Stimulated activated CD8-positive, alpha-beta memory T cell treated with anti-CD3 and anti-CD28 coated beads, Interleukin-4, amount 100 ng/mL, for 24 hours (primary cell): ENCODE results near the gene TACR1.
"Not testable (repeated sequence)": the region's sequence is repeated elsewhere in the genome, so short reads cannot be mapped to it uniquely, and the experiment has no call there.

Experiments
- DNase-seq: peaks from one replicate; pipeline ENCODE4 v3.0.0-alpha.2; 2020; ENCODE audit warnings: low read depth

TACR1 gene

DNA sequence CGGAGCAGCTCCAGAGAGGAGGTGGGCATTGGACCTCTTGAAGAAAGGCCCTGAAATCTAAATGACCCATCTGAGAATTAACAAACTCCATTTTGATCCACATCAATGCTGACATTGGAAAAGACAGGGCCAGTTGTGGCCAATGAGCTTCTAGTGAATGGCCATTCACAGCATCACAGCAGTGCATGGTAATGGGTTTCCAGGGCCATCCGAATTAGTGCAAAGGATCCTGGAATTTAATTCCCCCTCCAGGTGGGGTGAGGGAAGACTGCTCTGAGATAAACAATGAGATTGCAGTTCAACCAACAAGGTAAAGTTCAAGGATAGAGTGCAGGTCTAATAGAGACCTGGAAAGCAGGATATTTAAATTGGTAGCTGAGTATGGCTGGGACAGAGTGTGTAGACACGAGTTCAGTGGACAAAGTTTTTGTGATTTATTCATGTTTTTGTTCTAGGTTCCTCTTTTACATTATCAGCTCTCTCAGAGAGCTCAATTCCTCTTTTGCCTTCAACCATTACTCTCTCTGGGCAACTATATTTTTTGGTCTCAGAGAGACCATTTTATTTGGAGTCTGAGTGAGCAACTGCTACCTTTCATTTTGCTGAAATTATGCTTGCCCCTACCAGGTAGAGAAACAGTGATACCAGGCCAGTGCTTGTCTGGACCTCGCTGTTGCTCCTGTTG is 5.0 kb downstream of the TACR1 start:
- no peak for DNase-seq

DNA sequence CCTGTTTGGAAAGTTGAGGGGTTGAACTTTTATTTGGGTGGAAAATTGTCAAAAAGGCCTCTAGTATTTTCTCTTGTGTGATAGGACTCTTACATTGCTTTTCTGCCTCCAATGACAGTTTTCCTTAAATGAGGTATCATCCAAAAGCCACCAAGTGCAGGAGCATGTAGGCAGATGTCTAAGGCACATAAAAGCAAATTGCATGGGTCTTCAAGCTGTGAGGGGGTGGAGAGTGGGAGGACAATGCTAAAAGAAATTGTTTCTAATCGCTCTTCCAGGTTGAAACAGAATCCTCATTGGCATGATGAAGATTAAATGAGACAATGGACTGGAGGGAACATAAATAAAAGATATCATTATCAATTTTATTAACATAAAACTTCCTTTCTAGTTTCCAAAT is 6.8 kb downstream of the TACR1 start:
- DNase-seq = no peak

DNA sequence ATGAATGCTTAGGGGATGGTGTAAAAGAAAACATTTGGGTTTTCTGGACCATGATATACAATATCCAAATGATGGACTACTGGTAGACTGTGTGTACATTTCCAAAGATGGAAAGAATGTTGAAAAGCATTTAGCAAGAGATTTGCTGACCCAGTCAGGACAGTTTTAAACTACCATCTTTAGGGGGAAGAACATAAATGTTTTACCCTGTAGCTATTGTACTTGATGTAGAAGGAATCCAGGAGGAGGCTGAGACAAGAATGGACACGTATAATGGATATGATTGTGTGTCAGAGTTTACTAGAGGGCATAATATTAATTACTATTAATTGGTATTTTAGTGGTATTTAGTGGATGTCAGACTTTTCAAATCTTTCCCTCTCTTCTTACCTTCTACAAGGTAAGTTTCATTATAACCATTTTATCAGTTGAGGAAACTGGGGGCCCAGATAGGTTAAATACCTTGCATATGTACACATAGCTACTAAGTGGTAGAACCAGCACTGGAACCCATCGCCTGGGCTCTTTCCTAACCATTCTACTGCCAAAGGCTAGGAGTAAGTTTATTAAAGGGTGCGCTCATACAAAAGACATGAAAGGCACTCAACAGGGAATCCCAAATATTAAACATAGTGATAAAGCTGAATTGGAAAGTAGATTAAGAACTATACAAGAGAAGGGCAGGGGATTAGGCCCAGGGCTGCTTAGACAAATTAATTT is 8.9 kb downstream of the TACR1 start:
- DNase-seq = no peak

DNA sequence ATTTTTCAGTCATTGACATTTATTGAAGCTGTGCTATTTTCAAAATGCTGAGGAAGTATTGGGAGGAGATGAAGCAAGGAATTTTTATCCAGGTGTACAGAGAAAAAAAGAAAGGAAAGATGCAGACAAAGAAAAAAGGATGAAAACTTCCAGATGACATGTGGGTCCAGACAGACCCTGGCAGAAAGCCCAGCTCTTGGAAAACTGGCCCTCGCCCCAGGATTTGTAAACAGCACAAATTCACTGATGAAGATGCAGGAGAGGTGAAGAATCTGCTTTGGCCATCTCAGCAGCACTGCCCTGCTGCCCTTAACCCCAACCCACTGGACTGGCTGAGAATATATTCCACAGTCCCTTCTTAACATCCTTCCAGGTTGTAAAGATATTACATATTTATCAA is 12.5 kb downstream of the TACR1 start:
- DNase-seq = no peak

DNA sequence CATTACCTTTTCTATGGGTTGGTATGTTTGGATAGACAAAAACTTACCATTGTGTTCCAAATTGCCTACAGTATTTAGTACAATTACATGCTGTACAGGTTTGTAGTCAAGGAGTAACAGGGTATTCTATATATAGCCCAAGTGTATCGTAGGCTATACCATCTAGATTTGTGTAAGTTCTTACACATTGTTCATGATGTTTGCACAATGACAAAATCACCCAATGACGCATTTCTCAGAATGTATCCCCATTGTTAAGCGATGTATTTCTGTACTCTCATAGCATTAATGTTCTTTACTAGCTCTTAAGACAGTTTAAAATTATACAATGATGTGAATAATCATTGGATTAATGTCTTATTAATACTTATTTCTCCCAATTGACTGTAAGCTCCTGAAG is 16.7 kb downstream of the TACR1 start:
- DNase-seq = no peak

DNA sequence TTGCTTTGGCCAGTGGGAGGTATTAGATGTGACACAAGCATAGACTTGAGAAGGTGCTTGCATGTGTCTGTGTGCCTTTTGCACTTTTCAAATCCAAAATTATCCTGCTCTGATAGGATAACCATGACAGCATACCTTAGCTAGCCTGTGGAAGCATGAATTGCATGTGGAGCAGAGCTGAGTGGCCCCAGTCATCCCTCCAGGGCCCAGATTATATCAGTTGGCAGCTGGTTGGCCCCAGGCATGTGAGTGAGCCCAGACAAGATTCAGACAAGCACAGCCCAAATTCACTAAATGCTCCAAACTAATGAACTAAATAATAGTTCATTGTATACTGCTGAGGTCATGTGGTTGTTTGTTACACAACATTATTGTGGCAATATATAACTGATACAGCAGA is 18.8 kb downstream of the TACR1 start:
- DNase-seq = no peak

DNA sequence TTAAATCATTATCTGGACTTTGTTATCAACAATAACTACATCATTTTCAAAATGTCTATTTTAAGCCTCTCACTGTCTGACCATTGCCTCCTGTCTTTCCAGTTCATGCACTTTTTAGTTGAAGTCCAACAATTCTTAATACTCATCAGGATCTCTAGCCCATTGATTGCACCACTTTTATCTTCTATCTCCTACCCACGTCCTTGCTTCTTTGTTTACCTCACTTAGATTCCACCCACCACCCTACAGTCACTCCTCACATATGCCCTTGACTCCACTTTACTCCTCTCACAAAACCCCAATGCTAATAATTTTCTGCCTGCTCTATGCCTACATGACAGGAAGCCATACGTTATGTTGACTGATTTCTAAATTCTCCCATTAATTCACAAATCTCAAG is 21.9 kb downstream of the TACR1 start:
- DNase-seq = no peak

DNA sequence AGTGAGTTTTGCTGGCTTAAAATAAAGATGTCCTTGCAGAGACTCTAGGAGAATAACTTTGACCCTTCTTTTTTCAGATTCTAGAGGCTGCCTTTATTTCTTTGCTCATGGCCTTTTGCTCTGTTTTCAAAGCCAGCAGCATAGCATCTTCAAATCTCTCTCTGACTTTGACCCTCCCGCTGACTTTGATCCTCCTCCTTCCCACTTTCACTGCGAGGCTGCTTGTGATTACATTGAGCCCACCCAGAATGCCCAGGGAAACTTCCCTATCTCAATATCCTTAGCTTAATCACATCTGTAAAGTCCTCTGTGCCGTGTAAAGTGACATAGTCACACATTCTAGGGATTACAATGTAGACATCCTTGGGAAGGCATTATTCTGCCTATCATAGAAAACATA is 23.9 kb downstream of the TACR1 start:
- no peak for DNase-seq

DNA sequence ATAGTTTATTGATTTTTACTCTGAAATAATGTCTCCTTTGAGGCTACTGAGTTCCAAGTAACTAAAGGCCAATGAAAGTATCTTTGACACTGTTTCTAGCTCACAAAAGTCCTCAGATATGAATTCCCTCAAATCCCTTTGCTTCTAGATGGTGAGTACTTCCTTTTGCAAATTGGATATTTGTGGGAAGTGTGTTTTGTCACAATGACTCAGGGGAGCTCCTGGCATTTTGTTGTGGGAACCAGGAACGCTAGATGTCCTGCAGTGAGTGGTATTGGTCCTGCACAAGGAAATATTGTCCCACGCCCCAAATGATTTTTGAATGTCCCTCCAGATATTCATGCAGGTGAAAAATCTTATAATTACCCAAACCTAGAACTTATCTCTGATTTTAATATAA is 24.3 kb downstream of the TACR1 start:
- DNase-seq = no peak

DNA sequence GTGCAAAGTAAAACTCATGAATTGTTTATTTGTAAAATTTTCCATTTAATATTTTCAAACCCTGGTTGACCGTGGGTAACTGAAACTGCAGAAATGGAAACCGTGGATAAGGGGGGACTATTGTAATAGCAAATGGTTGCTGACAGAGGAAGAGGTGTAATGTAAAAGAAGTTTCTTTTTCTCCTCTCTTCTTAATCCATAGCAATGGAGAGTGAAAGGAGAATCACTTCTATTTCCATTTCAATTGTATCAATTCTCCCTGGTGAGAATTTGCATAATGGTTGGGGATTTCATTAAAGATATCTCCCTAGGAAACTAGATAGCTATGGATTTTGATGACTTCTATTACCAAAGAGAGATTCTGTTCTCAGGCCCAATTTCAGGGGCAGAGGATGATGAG is 24.8 kb downstream of the TACR1 start:
- no peak for DNase-seq

DNA sequence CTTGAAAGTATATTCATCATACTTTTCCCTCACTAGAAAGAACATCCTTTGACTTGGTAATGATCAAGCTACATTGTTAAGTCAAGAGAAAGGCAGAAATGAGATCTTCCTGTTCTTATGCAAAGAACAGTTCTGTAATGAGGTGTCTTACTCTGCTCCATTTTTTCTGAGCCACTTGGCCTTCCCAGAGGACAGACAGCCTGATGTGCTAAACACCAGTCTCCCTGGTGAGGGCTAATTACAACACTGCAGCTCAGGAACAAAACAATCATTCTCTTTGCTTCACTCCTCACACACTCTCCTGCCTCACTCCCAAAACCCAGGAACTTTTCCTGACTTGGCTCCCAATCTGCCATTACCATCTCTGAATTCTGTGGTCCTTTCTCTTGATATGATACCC is 25.6 kb downstream of the TACR1 start:
- no peak for DNase-seq

DNA sequence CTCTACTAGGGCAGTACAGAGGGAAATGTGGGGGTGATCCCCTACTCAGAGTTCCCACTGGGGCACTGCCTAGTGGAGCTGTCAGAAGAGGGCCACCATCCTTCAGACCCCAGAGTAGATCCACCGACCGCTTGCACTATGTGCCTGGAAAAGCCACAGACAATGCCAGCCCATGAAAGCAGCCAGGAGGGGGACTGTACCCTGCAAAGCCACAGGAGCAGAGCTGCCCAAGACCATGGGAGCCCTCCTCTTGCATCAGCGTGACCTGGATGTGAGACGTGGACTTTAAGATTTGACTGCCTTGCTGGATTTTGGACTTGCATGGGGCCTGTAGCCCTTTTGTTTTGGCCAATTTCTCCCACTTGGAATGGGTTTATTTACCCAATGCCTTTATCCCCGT is 27.9 kb downstream of the TACR1 start:
- not testable (repeated sequence) for DNase-seq

DNA sequence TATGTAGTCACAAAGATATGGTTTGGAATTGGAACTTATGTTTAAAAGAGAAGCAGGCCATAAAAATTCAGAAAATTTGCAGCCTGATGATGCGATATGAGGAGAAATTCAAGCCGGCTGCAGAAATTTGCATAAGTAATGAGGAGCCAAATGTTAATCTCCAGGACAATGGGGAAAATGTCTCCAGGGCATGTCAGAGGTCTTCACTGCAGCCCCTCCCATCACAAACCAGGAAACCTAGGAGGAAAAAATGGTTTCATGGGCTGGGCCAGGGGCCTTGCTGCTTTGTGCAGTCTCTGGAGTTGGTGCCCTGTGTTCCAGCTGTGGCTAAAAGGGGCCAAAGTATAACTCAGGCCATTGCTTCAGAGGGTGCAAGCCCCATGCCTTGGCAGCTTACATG is 28.4 kb downstream of the TACR1 start:
- DNase-seq = no peak

DNA sequence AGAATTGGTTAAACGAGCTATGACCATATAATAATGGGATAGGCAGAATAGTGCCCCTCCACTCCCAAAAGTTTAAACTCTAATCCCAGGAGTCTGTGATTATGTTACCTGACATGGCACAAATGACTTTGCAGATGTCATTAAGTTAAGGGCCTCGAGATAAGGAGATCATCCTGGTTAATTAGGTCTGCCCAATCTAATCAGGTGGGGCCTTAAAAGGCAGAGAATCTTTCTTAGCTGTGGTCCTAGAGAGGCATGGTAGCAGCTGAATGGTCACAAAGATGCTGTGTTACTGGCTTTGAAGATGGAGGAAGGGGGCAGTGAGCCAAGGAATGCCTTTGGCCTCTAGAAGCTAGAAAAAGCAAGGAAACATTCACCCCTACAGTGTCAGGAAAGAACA is 31.1 kb downstream of the TACR1 start:
- no peak for DNase-seq

DNA sequence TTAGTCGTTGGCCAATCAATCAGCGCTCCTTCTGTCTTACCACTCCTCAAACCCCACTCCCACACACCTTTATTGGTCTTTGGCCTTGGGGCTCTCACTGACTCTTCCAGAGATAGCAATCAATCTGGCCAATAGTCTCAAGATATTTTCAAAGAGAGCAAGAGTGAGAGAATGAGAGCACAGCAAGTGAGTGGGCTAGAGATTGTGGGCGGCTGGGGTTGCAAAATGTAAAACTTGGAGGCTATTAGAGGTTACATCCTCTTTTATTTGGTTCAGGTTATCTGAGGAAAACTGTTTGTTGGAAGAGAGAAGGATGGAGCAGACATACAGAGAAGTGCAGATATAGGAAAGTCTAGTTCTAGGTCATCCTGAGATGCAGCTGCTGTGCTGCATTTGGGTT is 32.8 kb downstream of the TACR1 start:
- DNase-seq = no peak

DNA sequence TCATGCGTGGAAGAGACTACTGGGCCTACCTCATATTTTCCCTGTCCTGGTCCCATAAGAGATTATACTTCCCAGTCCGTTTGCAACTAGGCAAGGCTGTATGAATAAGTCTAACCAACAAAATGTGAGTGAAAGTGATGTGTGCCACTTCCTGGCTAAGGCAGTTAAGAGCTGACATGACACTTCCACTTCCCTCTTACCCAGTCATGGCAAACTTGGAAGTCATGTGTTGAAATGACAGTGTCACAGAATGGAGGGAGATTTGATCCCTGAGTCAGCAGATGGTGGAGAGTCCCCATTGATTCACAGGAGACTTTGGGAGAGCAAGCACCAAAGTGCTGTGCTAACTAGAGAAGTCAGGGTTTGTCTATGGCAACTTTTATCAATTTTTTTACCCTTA is 36.4 kb downstream of the TACR1 start:
- DNase-seq = no peak

DNA sequence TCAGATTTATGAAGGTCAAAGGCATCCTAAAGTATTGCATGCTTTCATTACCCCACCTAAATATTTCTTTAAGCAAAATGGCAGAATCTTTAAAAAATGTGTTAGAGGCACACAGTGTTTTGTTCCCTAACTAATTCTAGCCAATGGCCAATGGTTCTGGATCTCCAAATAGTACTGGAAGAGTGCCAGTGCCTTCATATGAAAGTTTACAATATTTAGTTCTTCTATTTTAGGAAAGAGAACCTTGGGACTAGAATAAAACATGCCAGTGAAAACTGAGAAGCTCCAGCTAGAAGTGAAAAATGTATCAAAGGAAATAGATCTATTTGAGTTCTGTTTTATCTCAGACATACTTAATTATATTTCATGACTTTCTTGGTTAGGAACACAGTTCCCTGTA is 37.1 kb downstream of the TACR1 start:
- DNase-seq = no peak

DNA sequence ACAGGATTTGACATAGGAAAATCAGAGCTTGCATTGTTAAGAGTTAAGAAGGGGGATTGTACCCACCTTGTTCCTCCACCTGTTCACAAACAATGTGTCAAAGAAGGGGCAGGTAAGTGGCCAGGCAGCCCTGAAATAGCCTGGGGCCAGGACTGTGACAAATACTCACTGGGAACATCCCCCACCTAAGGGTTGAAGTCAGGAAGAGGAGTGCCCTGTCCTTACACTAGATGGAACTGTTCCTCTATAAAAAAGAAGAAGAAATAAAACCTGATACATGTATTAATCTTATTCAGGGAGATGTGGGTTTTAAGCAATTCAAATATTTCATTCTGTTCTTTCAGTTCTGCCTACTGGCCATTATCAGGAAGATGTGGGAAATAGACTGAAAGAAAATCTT is 41.9 kb downstream of the TACR1 start:
- DNase-seq = no peak

DNA sequence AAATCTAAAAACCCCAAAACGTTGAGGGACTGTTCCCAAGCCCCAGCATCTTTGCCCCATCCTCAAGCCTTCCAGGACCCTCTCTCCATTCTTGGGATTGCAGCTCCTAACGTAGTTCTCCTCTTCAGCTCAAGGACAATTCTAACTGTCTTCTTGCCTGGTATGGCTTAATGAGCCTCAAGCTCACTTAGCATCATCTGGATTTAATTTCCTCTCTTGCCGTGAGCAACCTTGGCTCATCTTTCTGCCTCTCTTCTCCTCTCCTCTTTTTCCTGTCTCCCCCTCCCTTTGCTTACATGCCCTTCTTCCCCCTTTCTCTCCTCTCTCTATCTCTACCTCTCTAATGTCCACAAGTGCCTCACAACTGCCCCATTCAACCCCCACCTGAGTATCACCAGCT is 44.2 kb downstream of the TACR1 start:
- DNase-seq = no peak

DNA sequence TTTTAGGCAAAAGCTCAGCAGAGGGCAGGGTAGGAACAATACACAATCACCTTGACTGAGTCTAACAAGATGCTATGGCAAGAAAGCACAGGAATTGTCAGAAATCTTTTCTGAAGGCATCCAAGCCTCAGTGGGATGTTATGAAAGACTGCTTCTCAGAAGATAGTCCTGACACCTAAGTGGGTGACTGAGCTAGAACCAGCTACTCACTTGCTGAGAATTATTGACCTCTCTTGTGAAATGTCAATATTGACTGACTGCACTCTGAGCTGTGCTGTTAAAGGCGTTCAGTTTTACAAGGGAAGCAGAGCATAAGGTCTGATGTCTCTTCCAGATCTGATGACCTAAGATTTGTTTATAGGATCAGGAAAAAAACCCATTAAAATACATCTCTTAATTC is 46.1 kb downstream of the TACR1 start:
- DNase-seq = no peak

DNA sequence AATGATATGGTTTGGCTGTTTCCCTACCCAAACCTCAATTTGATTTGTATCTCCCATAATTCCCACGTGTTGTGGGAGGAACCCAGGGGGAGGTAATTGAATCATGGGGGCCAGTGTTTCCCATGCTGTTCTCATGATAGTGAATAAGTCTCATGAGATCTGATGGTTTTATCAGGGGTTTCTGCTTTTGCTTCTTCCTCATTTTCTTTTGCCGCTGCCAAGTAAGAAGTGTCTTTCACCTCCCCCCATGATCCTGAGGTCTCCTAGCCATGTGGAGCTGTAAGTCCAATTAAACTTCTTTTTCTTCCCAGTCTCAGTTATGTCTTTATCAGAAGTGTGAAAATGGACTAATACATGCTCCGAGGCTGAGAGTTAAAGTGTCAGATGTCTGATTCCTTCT is 47.1 kb downstream of the TACR1 start:
- DNase-seq = not testable (repeated sequence)

DNA sequence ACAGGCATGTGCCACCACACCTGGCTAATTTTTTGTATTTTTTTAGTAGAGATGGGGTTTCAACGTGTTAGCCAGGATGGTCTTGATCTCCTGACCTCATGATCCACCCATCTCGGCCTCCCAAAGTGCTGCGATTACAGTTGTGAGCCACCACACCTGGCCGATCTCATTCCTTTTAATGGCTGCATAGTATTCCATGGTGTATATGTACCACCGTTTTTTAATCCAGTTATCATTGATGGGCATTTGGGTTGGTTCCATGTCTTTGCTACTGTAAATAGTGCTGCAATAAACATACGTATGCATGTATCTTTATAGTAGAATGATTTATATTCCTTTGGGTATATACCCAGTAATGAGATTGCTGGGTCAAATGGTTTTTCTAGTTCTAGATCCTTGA is 51.4 kb downstream of the TACR1 start:
- not testable (repeated sequence) for DNase-seq

DNA sequence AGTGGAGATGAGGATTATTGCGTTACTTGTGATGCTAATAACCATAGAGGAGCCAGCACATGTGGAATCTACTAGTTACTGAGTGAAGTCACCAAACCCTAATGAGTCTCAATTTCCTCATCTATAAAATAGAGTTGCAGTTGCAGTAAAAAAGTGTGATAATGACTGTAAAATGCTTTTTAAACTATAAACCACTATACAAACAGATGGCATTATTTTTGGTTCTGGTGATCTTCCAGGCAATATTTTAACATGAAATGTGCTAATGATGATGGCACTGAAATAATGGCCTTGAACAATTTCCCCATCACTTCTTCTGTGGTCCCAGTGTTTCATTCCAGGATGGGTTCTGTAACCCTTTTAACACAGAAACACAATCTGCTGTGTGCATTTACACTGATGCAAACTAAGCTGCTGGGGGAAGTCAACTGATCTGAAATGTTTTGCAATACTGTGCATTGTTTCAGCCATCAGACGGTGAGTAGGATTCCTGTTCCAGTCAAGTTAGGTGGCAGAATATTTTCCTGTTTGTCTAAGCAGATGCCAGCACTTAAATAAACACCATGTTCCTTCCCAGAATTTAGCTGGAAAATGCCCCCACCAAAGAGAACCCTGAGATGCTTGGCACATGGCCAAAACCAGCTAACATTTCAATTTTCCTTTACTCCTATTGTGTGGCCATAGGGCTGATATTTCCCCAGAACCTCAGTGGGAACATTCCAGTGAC is 52.6 kb downstream of the TACR1 start:
- DNase-seq = no peak
